ENCODE results near the gene RGL2.

RGL2 gene

GRCh38 chr6:33316603-33317418 is 18.1 kb upstream of the RGL2 start:
- TF ChIP-seq Cebpa-rat (IDR thresholded peaks at IDR 0.05): no peak
- Histone ChIP-seq H3K27ac (no peak overlapping the region), H3K4me1 (peaks cover 77% of the 10 kb centered on the region), H4K20me1 (peaks cover 66% of the 10 kb centered on the region), H3K9me3 (no peaks in the 10 kb centered on the region), H3K4me3 (peak overlapping the region; percentile 54), H3K36me3 (peaks cover 41% of the 10 kb centered on the region), H3K9ac (no peak overlapping the region), H3K4me2 (peak overlapping the region; percentile 68), H3K27me3 (no peaks in the 10 kb centered on the region)

- no peak overlapping the region for H3K27ac ChIP-seq
- no peak overlapping the region for H3K9ac ChIP-seq
- peaks cover 66% of the 10 kb centered on the region for H4K20me1 ChIP-seq
- H3K27me3 ChIP-seq: no peaks in the 10 kb centered on the region
- peak overlapping the region; percentile 96 for H3K4me2 ChIP-seq
- H3K4me3 ChIP-seq: no peak overlapping the region
- no peak for TF ChIP-seq Cebpa-rat (IDR thresholded peaks at IDR 0.05)
- peaks cover 76% of the 10 kb centered on the region for H3K4me1 ChIP-seq
- peaks cover 45% of the 10 kb centered on the region for H3K36me3 ChIP-seq
- H3K9me3 ChIP-seq: no peaks in the 10 kb centered on the region
Observed at GRCh38 chr6:33315793-33316602, 17.3 kb upstream of the RGL2 start.

- TF ChIP-seq Cebpa-rat (IDR thresholded peaks at IDR 0.05): no peak
- H3K27me3 ChIP-seq: no peaks in the 10 kb centered on the region
- H4K20me1 ChIP-seq: peaks cover 66% of the 10 kb centered on the region
- 0 out of 2 replicates have a peak overlapping the region, but pooled peaks have one; percentile 94 for H3K9ac ChIP-seq
- peaks cover 45% of the 10 kb centered on the region for H3K36me3 ChIP-seq
- peaks cover 67% of the 10 kb centered on the region for H3K4me1 ChIP-seq
- 0 out of 2 replicates have a peak overlapping the region, but pooled peaks have one; percentile 26 for H3K27ac ChIP-seq
- H3K9me3 ChIP-seq: no peaks in the 10 kb centered on the region
- peak overlapping the region; percentile 96 for H3K4me3 ChIP-seq
- H3K4me2 ChIP-seq: peak overlapping the region; percentile 96
Observed at GRCh38 chr6:33314943-33315792, 16.4 kb upstream of the RGL2 start.

GRCh38 chr6:33314515-33314942 is 15.8 kb upstream of the RGL2 start:
- TF ChIP-seq Cebpa-rat (IDR thresholded peaks at IDR 0.05): no peak
- H3K4me1 ChIP-seq: peaks cover 61% of the 10 kb centered on the region
- H4K20me1 ChIP-seq: peaks cover 66% of the 10 kb centered on the region
- no peaks in the 10 kb centered on the region for H3K27me3 ChIP-seq
- H3K4me2 ChIP-seq: peak overlapping the region; percentile 96
- H3K27ac ChIP-seq: peak overlapping the region; percentile 95
- peak overlapping the region; percentile 96 for H3K4me3 ChIP-seq
- peak overlapping the region; percentile 94 for H3K9ac ChIP-seq
- peaks cover 45% of the 10 kb centered on the region for H3K36me3 ChIP-seq
- H3K9me3 ChIP-seq: no peaks in the 10 kb centered on the region

- TF ChIP-seq Cebpa-rat (IDR thresholded peaks at IDR 0.05): no peak
- Histone ChIP-seq H3K9me3 (no peaks in the 10 kb centered on the region), H3K4me2 (peak within 1 kb of the TSS; percentile 96), H3K9ac (peak within 1 kb of the TSS; percentile 94), H3K4me3 (peak within 1 kb of the TSS; percentile 96), H4K20me1 (peaks cover 66% of the 10 kb centered on the region), H3K36me3 (peaks cover 45% of the 10 kb centered on the region), H3K27ac (peak within 1 kb of the TSS; percentile 95), H3K27me3 (no peaks in the 10 kb centered on the region), H3K4me1 (peaks cover 55% of the 10 kb centered on the region)
Observed at GRCh38 chr6:33313709-33314514, 15.2 kb upstream of the RGL2 start, which contains the start of gene TAPBP. Gene TAPBP (minus strand): TSS chr6:33314078. CDS start chr6:33314041, 37 bp downstream.

DNA sequence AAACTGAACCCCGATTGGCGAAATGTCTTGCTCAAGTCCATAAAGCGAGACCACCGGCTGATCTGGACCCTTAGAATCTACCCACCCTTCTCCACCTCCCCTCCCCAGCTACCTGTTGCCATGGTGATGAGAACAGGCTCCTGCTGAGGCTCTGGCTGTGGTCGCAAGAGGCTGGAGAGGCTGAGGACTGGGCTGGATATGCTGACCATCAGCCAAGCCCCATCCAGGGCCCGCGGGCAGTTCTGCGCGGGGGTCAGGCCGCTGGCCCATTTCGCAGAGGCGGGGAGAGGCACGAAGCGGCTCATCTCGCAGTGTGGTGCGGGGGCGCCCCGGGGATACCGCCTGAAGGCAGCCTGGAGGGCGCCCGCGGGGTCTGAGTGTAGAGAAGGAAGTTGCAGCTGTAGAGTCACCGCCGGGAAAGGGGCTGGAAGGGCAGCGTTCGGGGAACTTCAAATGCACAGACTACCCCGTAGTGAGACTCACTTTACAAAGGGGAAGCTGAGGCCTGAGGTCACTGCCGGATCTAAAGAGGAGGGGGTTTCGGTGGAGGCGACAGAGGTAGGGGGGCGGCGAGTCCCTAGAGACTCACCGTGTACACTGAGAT is 14.5 kb upstream of the RGL2 start:
- Histone ChIP-seq H3K9me3 (no peaks in the 10 kb centered on the region), H4K20me1 (peaks cover 66% of the 10 kb centered on the region), H3K4me1 (peaks cover 48% of the 10 kb centered on the region), H3K9ac (peak overlapping the region; percentile 94), H3K36me3 (peaks cover 47% of the 10 kb centered on the region), H3K4me3 (peak overlapping the region; percentile 96), H3K27me3 (no peaks in the 10 kb centered on the region), H3K27ac (peak overlapping the region; percentile 95), H3K4me2 (peak overlapping the region; percentile 96)
- TF ChIP-seq Cebpa-rat (IDR thresholded peaks at IDR 0.05): no peak

GRCh38 chr6:33312361-33313104 is 13.8 kb upstream of the RGL2 start:
- Histone ChIP-seq H3K9me3 (no peaks in the 10 kb centered on the region), H3K27ac (peak overlapping the region; percentile 95), H3K36me3 (peaks cover 52% of the 10 kb centered on the region), H3K9ac (peak overlapping the region; percentile 94), H3K4me1 (peaks cover 46% of the 10 kb centered on the region), H4K20me1 (peaks cover 72% of the 10 kb centered on the region), H3K4me2 (peak overlapping the region; percentile 96), H3K27me3 (no peaks in the 10 kb centered on the region), H3K4me3 (peak overlapping the region; percentile 96)
- TF ChIP-seq Cebpa-rat (IDR thresholded peaks at IDR 0.05): no peak

DNA sequence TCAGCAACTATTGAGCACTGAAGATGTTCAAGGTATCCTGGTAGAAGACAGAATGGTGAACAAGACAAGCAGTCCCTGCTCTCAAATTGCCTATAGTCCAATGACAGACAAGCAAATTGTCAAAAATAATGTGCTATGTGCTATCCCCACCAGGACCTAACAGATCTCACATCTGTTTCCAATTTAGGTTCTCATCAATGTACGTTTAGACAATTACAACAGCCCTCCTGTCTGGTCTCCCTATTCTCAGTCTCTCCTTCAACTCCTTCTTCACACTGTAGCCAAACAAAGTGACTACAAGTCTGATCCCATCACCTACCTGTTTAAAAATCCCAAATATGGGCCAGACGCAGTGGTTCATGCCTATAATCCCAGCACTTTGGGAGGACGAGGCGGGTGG is 7.6 kb upstream of the RGL2 start:
- H3K27ac ChIP-seq: 0 out of 2 replicates have a peak overlapping the region, but pooled peaks have one; percentile 8

More for the DNA sequence above, 7.6 kb upstream of the RGL2 start:
- no peak for TF ChIP-seq Cebpa-rat (IDR thresholded peaks at IDR 0.05)
- Histone ChIP-seq H3K4me1 (peaks cover 22% of the 10 kb centered on the region), H3K4me2 (peak overlapping the region; percentile 26; the same call in 1 of the 2 replicates), H3K36me3 (peaks cover 97% of the 10 kb centered on the region), H3K4me3 (no peak overlapping the region), H3K9ac (no peak overlapping the region), H3K9me3 (no peaks in the 10 kb centered on the region), H3K27me3 (no peaks in the 10 kb centered on the region), H4K20me1 (peaks cover 74% of the 10 kb centered on the region)
